B cell (primary cell): ENCODE data around the gene COL26A1. TPM values are rescaled to one million over a fixed set of nuclear protein-coding genes. Genes with fewer than 3 reads are reported as not detected.

Experiments
- ATAC-seq: fragments of 200-7000 bp; cut with Tn5 transposase; one replicate; pipeline ENCODE4 v1.10.0; 2021; ENCODE audit warnings: low read depth, mild to moderate bottlenecking, moderate number of reproducible peaks, moderate library complexity
- CTCF ChIA-PET: fragments of 350-600 bp; sonication (Branson Sonifier 250); formaldehyde crosslinking; loops from one replicate; lab custom pipeline; 2021; ENCODE audit warnings: antibody characterized with exemption, inconsistent platforms; lab: Charles Lee
- POLR2A ChIA-PET: fragments of 350-600 bp; sonication (Branson Sonifier 250); formaldehyde crosslinking; loops from one replicate; lab custom pipeline; 2021; ENCODE audit warnings: antibody characterized with exemption; lab: Charles Lee
- DNase-seq: peaks from one replicate; pipeline ENCODE4 v3.0.0; 2013
- H2AFZ ChIP-seq: 2 replicates; pipeline ENCODE4 v1.6.1; 2012; ENCODE audit warnings: mild to moderate bottlenecking, low read depth, low read length; ENCODE audit not compliant: insufficient read depth, poor library complexity, severe bottlenecking
- H3K27ac ChIP-seq, 2 donors: 1 replicate in 1 of 2; 2 replicates in 1 of 2; pipeline ENCODE4 v1.5.1; 2012 to 2013; ENCODE audit warnings: low read length in 2 of 2, mild to moderate bottlenecking in 2 of 2, moderate library complexity in 1 of 2
- H3K27me3 ChIP-seq, 4 experiments: fragments of 200-600 bp in 1 of 4; sonication (generic) in 1 of 4; replicated peaks in 1 of 4; 1 replicate in 2 of 4; 2 replicates in 2 of 4; pipeline versions ENCODE4 v1.6.1 to v1.7.0; 2013 to 2016; ENCODE audit warnings: low read length in 3 of 4, mild to moderate bottlenecking in 2 of 4, mixed read lengths in 1 of 4, moderate library complexity in 1 of 4; ENCODE audit not compliant: insufficient read depth in 4 of 4, control insufficient read depth in 3 of 4; ENCODE audit errors: control extremely low read depth in 1 of 4
- H3K36me3 ChIP-seq, 2 experiments: replicated peaks in 1 of 2; 1 replicate in 1 of 2; 2 replicates in 1 of 2; pipeline versions ENCODE4 v1.6.1 to v1.7.1; 2013; ENCODE audit warnings: low read length in 1 of 2; ENCODE audit not compliant: insufficient read depth in 2 of 2, control insufficient read depth in 1 of 2; ENCODE audit errors: control extremely low read depth in 1 of 2, extremely low read depth in 1 of 2
- H3K4me1 ChIP-seq, 2 donors: fragments of 200-600 bp in 1 of 2; sonication (generic) in 1 of 2; 1 replicate in 1 of 2; 2 replicates in 1 of 2; pipeline versions ENCODE4 v1.5.1 to v1.6.1; 2013 to 2017; ENCODE audit warnings: low read length in 2 of 2; ENCODE audit not compliant: control insufficient read depth in 2 of 2, insufficient read depth in 2 of 2
- H3K4me2 ChIP-seq: replicated peaks from 2 replicates; pipeline ENCODE3; 2012; ENCODE audit warnings: mild to moderate bottlenecking, low read depth, low read length; ENCODE audit not compliant: poor library complexity, severe bottlenecking
- H3K4me3 ChIP-seq, 5 experiments: fragments of 200-600 bp in 1 of 5; sonication (generic) in 1 of 5; 1 replicate in 3 of 5; 2 replicates in 2 of 5; pipeline versions ENCODE4 v1.5.1 to v1.7.0; 2011 to 2016; ENCODE audit warnings: low read length in 4 of 5, mild to moderate bottlenecking in 4 of 5, low read depth in 2 of 5, control low read depth in 1 of 5, moderate library complexity in 1 of 5; ENCODE audit not compliant: insufficient read depth in 1 of 5; ENCODE audit errors: control extremely low read depth in 1 of 5, extremely low read depth in 1 of 5
- H3K79me2 ChIP-seq: fragments of 200-600 bp; sonication (generic); one replicate; pipeline ENCODE4 v1.6.0; 2016; ENCODE audit warnings: low read length; ENCODE audit not compliant: control insufficient read depth, insufficient read depth
- H3K9ac ChIP-seq: fragments of 200-600 bp; sonication (generic); 2 replicates; pipeline ENCODE4 v1.6.1; 2017; ENCODE audit warnings: mild to moderate bottlenecking, low read length, moderate library complexity
- H3K9me3 ChIP-seq, 3 donors: one replicate each; pipeline versions ENCODE4 v1.6.1 to v1.7.1; 2013; ENCODE audit warnings: low read length in 2 of 3; ENCODE audit not compliant: control insufficient read depth in 2 of 3, insufficient read depth in 1 of 3; ENCODE audit errors: control extremely low read depth in 1 of 3
- H4K20me1 ChIP-seq: 2 replicates; pipeline ENCODE4 v1.6.0; 2012; ENCODE audit warnings: mild to moderate bottlenecking, low read length; ENCODE audit not compliant: insufficient read depth, control insufficient read depth, poor library complexity, severe bottlenecking
- H3K27ac Mint-ChIP-seq: one replicate; pipeline ENCODE4 v1.8.0; 2021; ENCODE audit warnings: mixed read lengths
- H3K27me3 Mint-ChIP-seq: one replicate; pipeline ENCODE4 v1.8.0; 2021; ENCODE audit warnings: mixed read lengths
- H3K4me1 Mint-ChIP-seq: one replicate; pipeline ENCODE4 v1.8.0; 2021; ENCODE audit warnings: mixed read lengths
- H3K4me3 Mint-ChIP-seq: one replicate; pipeline ENCODE4 v1.8.0; 2021; ENCODE audit warnings: mixed read lengths
- H3K9me3 Mint-ChIP-seq: one replicate; pipeline ENCODE4 v1.8.0; 2022; ENCODE audit warnings: mixed read lengths; ENCODE audit not compliant: insufficient read depth
- EZH2 ChIP-seq: IDR thresholded peaks from 2 replicates; pipeline ENCODE4 v1.6.1; 2012; ENCODE audit warnings: borderline replicate concordance, low read depth, mild to moderate bottlenecking, moderate library complexity, low read length; ENCODE audit not compliant: insufficient read depth, poor library complexity, severe bottlenecking
- WGBS: methylation state at CpG from one replicate; pipeline ENCODE4 v1.1.5; 2013; ENCODE audit warnings: missing lambda C conversion rate; ENCODE audit not compliant: insufficient coverage; 5-methylcytosine and 5-hydroxymethylcytosine counted together
- intact Hi-C: fragments of 100-400 bp; cut with micrococcal nuclease; formaldehyde crosslinking; loops from one replicate; pipeline ENCODE4 v1.10.0; 2022
- polyA plus RNA-seq: library from polyadenylated mRNA; depleted of rRNA; stranded (reverse); fragments of >200 nt; gene quantifications from 2 replicates; pipeline ENCODE4 v1.2.3, GENCODE V29; 2012
- total RNA-seq, 2 donors: library from RNA; stranded (reverse); fragments of 120-200 nt in 1 of 2; gene quantifications; 1 replicate in 1 of 2; 2 replicates in 1 of 2; pipeline versions ENCODE4 v1.2.3 to v1.2.4, GENCODE V29; 2013 to 2022
- TF ChIP-seq, protein P1 (sequence below): fragments of 200-600 bp; IDR thresholded peaks from one replicate; pipeline ENCODE4 v1.8.0; 2022; ENCODE audit warnings: antibody characterized with exemption, mild to moderate bottlenecking

COL26A1 gene
- total and polyA plus RNA-seq, 2 donors (not counting 1 experiment from before 2014, with no cell fraction given), result not detected

DNA sequence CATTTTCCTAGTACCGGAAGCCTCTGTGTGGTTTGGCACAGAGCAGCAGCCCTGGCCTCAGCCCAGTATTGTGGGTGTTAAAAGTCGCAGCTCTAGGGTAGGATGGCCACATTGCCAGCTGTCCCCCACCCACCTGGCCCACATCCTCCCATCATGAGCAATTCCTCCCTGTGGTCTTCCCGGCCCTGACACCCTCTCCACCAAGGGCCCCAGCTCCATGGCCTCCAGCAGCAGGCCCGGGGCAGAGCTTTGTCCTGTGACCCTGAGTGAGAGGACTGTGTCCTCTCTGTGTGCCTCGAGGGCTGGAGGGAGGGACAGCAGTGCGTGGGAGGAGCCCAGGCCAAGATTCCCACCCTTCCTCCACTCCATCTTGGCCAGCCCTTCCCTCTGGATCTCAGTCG, 172.7 kb downstream of the COL26A1 start:
- Histone ChIP-seq H3K4me1 (no peaks in the 10 kb centered on the region), H3K9ac (no peak overlapping the region), H3K36me3 (no peaks in the 10 kb centered on the region), H3K79me2 (no peaks in the 10 kb centered on the region), H3K4me3 (no peak overlapping the region), H4K20me1 (no peaks in the 10 kb centered on the region), H2AFZ (no peak overlapping the region), H3K27ac (no peak overlapping the region), H3K4me2 (no peak overlapping the region), H3K27me3 (peaks cover 0 to 2% (median 0%) of the 10 kb centered on the region in 4 experiments), H3K9me3 (peaks cover 0 to 15% (median 0%) of the 10 kb centered on the region in 3 donors)
- Mint-ChIP-seq H3K9me3 (no peaks in the 10 kb centered on the region), H3K27me3 (peaks cover 8% of the 10 kb centered on the region), H3K4me1 (no peaks in the 10 kb centered on the region), H3K4me3 (no peak overlapping the region), H3K27ac (no peak overlapping the region)
- 40% methylated on average over 1 of the region's 7 CpGs for WGBS
- TF ChIP-seq, protein P1, sequence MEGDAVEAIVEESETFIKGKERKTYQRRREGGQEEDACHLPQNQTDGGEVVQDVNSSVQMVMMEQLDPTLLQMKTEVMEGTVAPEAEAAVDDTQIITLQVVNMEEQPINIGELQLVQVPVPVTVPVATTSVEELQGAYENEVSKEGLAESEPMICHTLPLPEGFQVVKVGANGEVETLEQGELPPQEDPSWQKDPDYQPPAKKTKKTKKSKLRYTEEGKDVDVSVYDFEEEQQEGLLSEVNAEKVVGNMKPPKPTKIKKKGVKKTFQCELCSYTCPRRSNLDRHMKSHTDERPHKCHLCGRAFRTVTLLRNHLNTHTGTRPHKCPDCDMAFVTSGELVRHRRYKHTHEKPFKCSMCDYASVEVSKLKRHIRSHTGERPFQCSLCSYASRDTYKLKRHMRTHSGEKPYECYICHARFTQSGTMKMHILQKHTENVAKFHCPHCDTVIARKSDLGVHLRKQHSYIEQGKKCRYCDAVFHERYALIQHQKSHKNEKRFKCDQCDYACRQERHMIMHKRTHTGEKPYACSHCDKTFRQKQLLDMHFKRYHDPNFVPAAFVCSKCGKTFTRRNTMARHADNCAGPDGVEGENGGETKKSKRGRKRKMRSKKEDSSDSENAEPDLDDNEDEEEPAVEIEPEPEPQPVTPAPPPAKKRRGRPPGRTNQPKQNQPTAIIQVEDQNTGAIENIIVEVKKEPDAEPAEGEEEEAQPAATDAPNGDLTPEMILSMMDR, result no peak
- no peak for TF ChIP-seq EZH2
- CTCF ChIA-PET, result interaction anchor here (0.9 to 1.3 kb wide), 3 partner anchors 8 to 18 kb away, joined by 3 read pairs; no protein-coding TSS in a partner anchor
- DNase-seq (no peak), ATAC-seq (no peak)
- POLR2A ChIA-PET, result no interaction called here
- intact Hi-C loops, result no loop called here

DNA sequence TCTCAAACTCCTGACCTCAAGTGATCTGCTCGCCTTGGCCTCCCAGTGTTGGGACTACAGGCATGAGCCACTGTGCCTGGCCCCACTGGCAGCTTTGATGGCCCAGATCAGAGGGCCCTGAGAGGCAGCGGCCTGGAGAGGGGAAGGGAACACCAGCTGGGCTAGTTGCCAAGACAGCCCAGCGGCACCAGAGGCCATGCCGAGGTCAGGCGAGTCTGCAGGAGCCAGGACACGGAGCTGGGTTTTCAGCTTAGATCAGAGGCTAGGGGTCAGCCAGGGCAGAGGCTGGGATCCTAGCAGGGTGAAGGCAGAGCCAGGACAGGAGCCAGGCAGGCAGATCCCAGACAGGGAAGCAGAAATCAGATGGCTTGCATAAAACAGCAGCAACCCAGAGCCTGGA, 173.6 kb downstream of the COL26A1 start:
- H3K27me3 ChIP-seq, result peaks cover 0 to 5% (median 0%) of the 10 kb centered on the region in 4 experiments
- H4K20me1 ChIP-seq, result no peaks in the 10 kb centered on the region
- TF ChIP-seq EZH2, result no peak
- TF ChIP-seq, protein P1, result no peak
- H3K79me2 ChIP-seq, result no peaks in the 10 kb centered on the region
- no peak overlapping the region for H3K9ac ChIP-seq
- H3K9me3 ChIP-seq, result peaks cover 0 to 15% (median 0%) of the 10 kb centered on the region in 3 donors
- H2AFZ ChIP-seq, result no peak overlapping the region
- POLR2A ChIA-PET, result no interaction called here
- Mint-ChIP-seq H3K27ac (no peak overlapping the region), H3K9me3 (no peaks in the 10 kb centered on the region), H3K4me1 (no peaks in the 10 kb centered on the region), H3K4me3 (no peak overlapping the region), H3K27me3 (peaks cover 8% of the 10 kb centered on the region)
- 83% methylated on average over 6 of the region's 6 CpGs for WGBS
- CTCF ChIA-PET, result interaction anchor here (0.7 to 1.3 kb wide), 3 partner anchors 7 to 737 kb away, joined by 3 read pairs; no protein-coding TSS in a partner anchor
- no peak overlapping the region for H3K4me2 ChIP-seq
- H3K4me3 ChIP-seq, result no peak overlapping the region
- DNase-seq, result no peak
- no peak for ATAC-seq
- intact Hi-C loops, result no loop called here
- H3K27ac ChIP-seq, result no peak overlapping the region
- H3K4me1 ChIP-seq, result no peaks in the 10 kb centered on the region
- H3K36me3 ChIP-seq, result no peaks in the 10 kb centered on the region
